ENCODE measurements around the gene UBE3B.

The UBE3B gene

DNA sequence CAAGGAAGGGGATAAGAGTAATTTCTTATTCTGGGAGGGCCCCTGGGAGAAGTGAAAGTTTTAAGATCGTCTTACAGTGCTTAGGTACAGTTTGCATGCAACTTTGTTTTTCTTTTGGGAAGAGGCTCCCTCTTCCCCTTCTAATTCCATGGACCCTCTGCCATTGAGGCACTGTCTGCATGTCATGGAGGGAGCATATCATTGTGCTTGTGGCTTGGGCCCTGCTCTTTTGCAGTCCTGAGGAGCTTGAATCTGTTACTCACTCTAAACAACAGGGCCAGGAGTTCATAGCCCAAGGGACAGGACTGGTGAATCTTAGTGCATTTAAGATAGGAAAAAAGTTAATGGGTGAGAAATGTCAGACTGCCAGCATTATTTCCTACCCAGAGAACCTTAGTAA lies 2.3 kb downstream of the UBE3B start:
- Histone ChIP-seq H3K27me3 (ENCODE audit: insufficient read depth, low read length, poor library complexity, severe bottlenecking) (no peaks in the 10 kb centered on the region), H3K4me3 (ENCODE audit: low read length, poor library complexity, severe bottlenecking) (no peak overlapping the region), H2AFZ (ENCODE audit: low read length) (no peak overlapping the region), H3K9ac (ENCODE audit: low read depth, low read length, poor library complexity, severe bottlenecking) (no peak overlapping the region), H3F3A (ENCODE audit: low read depth) (no peaks in the 10 kb centered on the region; the same call in 1 of the 2 replicates), H3K36me3 (ENCODE audit: insufficient read depth, low read length) (no peaks in the 10 kb centered on the region), H3K9me2 (replicated peaks; ENCODE audit: low read depth, low read length) (no peaks in the 10 kb centered on the region), H4K20me1 (ENCODE audit: insufficient read depth, low read length, poor library complexity, severe bottlenecking) (peaks cover 15% of the 10 kb centered on the region), H3K4me1 (ENCODE audit: insufficient read depth, low read length, poor library complexity, severe bottlenecking) (peaks cover 27% of the 10 kb centered on the region), H3K79me2 (ENCODE audit: insufficient read depth, low read length) (peaks cover 44% of the 10 kb centered on the region), H3K9me3 (ENCODE audit: insufficient read depth, low read depth, low read length) (no peaks in the 10 kb centered on the region), H3K4me2 (ENCODE audit: low read depth, low read length, poor library complexity, severe bottlenecking) (peak overlapping the region; percentile 88)
- TF ChIP-seq, protein P1, sequence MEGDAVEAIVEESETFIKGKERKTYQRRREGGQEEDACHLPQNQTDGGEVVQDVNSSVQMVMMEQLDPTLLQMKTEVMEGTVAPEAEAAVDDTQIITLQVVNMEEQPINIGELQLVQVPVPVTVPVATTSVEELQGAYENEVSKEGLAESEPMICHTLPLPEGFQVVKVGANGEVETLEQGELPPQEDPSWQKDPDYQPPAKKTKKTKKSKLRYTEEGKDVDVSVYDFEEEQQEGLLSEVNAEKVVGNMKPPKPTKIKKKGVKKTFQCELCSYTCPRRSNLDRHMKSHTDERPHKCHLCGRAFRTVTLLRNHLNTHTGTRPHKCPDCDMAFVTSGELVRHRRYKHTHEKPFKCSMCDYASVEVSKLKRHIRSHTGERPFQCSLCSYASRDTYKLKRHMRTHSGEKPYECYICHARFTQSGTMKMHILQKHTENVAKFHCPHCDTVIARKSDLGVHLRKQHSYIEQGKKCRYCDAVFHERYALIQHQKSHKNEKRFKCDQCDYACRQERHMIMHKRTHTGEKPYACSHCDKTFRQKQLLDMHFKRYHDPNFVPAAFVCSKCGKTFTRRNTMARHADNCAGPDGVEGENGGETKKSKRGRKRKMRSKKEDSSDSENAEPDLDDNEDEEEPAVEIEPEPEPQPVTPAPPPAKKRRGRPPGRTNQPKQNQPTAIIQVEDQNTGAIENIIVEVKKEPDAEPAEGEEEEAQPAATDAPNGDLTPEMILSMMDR (conservative IDR thresholded peaks at IDR 0.05; ENCODE audit: low read length): no peak
- TF ChIP-seq EZH2phosphoT487 (IDR thresholded peaks at IDR 0.05; ENCODE audit: borderline replicate concordance): no peak

DNA sequence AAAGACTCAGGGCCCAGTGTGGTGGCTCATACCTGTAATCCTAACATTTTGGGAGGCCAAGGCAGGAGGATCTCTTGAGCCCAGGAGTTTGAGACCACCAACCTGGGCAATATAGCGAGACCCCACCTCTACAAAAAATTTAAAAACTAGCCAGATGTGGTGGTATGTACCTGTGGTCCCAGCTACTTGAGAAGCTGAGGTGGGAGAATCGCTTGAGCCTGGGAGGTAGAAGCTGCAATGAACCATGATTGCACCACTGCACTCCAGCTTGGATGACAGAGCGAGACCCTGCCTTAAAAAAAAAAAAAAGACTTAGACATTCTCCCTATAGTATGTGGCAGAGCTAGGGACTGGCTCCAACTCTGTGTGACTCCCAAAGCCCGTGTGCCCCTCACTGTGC lies 2.9 kb downstream of the UBE3B start:
- no peaks in the 10 kb centered on the region for H3K9me2 ChIP-seq (replicated peaks; ENCODE audit: low read depth, low read length)
- H3K4me3 ChIP-seq (ENCODE audit: low read length, poor library complexity, severe bottlenecking): no peak overlapping the region
- H3K27me3 ChIP-seq (ENCODE audit: insufficient read depth, low read length, poor library complexity, severe bottlenecking): no peaks in the 10 kb centered on the region
- peaks cover 14% of the 10 kb centered on the region for H4K20me1 ChIP-seq (ENCODE audit: insufficient read depth, low read length, poor library complexity, severe bottlenecking)
- H3K4me2 ChIP-seq (ENCODE audit: low read depth, low read length, poor library complexity, severe bottlenecking): no peak overlapping the region
- H3K36me3 ChIP-seq (ENCODE audit: insufficient read depth, low read length): no peaks in the 10 kb centered on the region; the same call in 1 of the 2 replicates
- no peak for TF ChIP-seq EZH2phosphoT487 (IDR thresholded peaks at IDR 0.05; ENCODE audit: borderline replicate concordance)
- TF ChIP-seq, protein P1 (conservative IDR thresholded peaks at IDR 0.05; ENCODE audit: low read length): no peak
- H3F3A ChIP-seq (ENCODE audit: low read depth): no peaks in the 10 kb centered on the region; the same call in 1 of the 2 replicates
- H3K79me2 ChIP-seq (ENCODE audit: insufficient read depth, low read length): peaks cover 38% of the 10 kb centered on the region
- peaks cover 23% of the 10 kb centered on the region for H3K4me1 ChIP-seq (ENCODE audit: insufficient read depth, low read length, poor library complexity, severe bottlenecking)
- no peak overlapping the region for H2AFZ ChIP-seq (ENCODE audit: low read length)
- H3K9ac ChIP-seq (ENCODE audit: low read depth, low read length, poor library complexity, severe bottlenecking): no peak overlapping the region
- no peaks in the 10 kb centered on the region for H3K9me3 ChIP-seq (ENCODE audit: insufficient read depth, low read depth, low read length)

DNA sequence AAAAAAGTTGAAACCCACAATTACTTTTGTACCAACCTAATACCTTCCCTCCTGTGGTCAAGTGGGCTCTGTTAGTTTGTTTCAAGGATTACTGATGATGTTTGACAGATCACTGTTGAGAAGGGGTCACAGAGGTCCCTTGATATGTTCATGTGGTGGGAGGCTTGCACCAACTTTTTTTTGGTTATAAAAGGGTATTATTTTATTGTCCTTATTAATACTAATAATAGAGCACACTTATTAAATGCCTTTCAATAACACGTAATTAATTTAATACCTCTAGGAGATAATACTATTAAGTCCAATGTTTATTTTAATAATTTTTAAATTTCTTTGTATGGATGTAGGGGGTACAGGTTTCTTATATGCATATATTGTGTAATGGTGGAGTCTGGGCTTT lies 4.4 kb downstream of the UBE3B start:
- TF ChIP-seq EZH2phosphoT487 (IDR thresholded peaks at IDR 0.05; ENCODE audit: borderline replicate concordance): no peak
- TF ChIP-seq, protein P1 (conservative IDR thresholded peaks at IDR 0.05; ENCODE audit: low read length): no peak
- Histone ChIP-seq H3K9me2 (replicated peaks; ENCODE audit: low read depth, low read length) (no peaks in the 10 kb centered on the region), H3K36me3 (ENCODE audit: insufficient read depth, low read length) (peaks cover 15% of the 10 kb centered on the region; the same call in 1 of the 2 replicates), H3K9me3 (ENCODE audit: insufficient read depth, low read depth, low read length) (no peaks in the 10 kb centered on the region), H3K27me3 (ENCODE audit: insufficient read depth, low read length, poor library complexity, severe bottlenecking) (no peaks in the 10 kb centered on the region), H3K4me2 (ENCODE audit: low read depth, low read length, poor library complexity, severe bottlenecking) (no peak overlapping the region), H3K4me1 (ENCODE audit: insufficient read depth, low read length, poor library complexity, severe bottlenecking) (peaks cover 12% of the 10 kb centered on the region), H3F3A (ENCODE audit: low read depth) (no peaks in the 10 kb centered on the region; the same call in 1 of the 2 replicates), H3K79me2 (ENCODE audit: insufficient read depth, low read length) (peaks cover 23% of the 10 kb centered on the region), H2AFZ (ENCODE audit: low read length) (no peak overlapping the region), H4K20me1 (ENCODE audit: insufficient read depth, low read length, poor library complexity, severe bottlenecking) (no peaks in the 10 kb centered on the region), H3K4me3 (ENCODE audit: low read length, poor library complexity, severe bottlenecking) (no peak overlapping the region), H3K9ac (ENCODE audit: low read depth, low read length, poor library complexity, severe bottlenecking) (no peak overlapping the region)
